Panc1 (cell line): ENCODE measurements around the gene ANK3. TPM values are rescaled to one million over a fixed set of nuclear protein-coding genes. Genes with fewer than 3 reads are reported as not detected.

Experiments
- ATAC-seq: fragments of 200-7000 bp; cut with Tn5 transposase; 2 replicates; pipeline ENCODE4 v1.9.1; 2020; ENCODE audit warnings: mild to moderate bottlenecking, moderate library complexity
- BruUV-seq: library from RNA; stranded (reverse); fragments of 400-500 nt; replicated peaks from 2 replicates; lab custom pipeline; 2021; lab: Mats Ljungman, UMichigan
- CTCF ChIA-PET: fragments of 300-600 bp; sonication (Branson Sonifier 250); formaldehyde crosslinking; loops from one replicate; lab custom pipeline; 2022; ENCODE audit warnings: antibody characterized with exemption; lab: Charles Lee
- POLR2A ChIA-PET: fragments of 300-600 bp; sonication (Branson Sonifier 250); formaldehyde crosslinking; loops from one replicate; lab custom pipeline; 2022; ENCODE audit warnings: antibody characterized with exemption; lab: Charles Lee
- DNase-seq: peaks from one replicate; pipeline ENCODE4 v3.0.0-alpha.2; 2010; ENCODE audit warnings: low read depth, low spot score
- H3K27ac ChIP-seq: 2 replicates; pipeline ENCODE4 v1.5.1; 2011; ENCODE audit warnings: mild to moderate bottlenecking, low read length, inconsistent platforms
- H3K27me3 ChIP-seq: fragments of 200-500 bp; sonication (Bioruptor generic); 2 replicates; pipeline ENCODE4 v1.6.0; 2014; ENCODE audit warnings: low read length, inconsistent platforms; ENCODE audit not compliant: control insufficient read depth, insufficient read depth
- H3K36me3 ChIP-seq: fragments of 200-500 bp; sonication (Bioruptor generic); 2 replicates; pipeline ENCODE4 v1.5.1; 2014; ENCODE audit warnings: inconsistent platforms, mild to moderate bottlenecking, low read length, moderate library complexity; ENCODE audit not compliant: control insufficient read depth, insufficient read depth
- H3K4me1 ChIP-seq: 2 replicates; pipeline ENCODE4 v1.5.1; 2011; ENCODE audit warnings: inconsistent platforms, mild to moderate bottlenecking, low read length, moderate library complexity; ENCODE audit not compliant: control insufficient read depth, insufficient read depth
- H3K4me3 ChIP-seq, 2 experiments: 2 replicates each; pipeline ENCODE4 v1.5.1; 2011 to 2012; ENCODE audit warnings: low read depth in 2 of 2, low read length in 2 of 2, mild to moderate bottlenecking in 2 of 2, inconsistent platforms in 1 of 2, moderate library complexity in 1 of 2
- H3K9me3 ChIP-seq: fragments of 200-500 bp; sonication (Bioruptor generic); 2 replicates; pipeline ENCODE4 v1.5.1; 2014; ENCODE audit warnings: low read depth, mild to moderate bottlenecking, inconsistent platforms, low read length, moderate library complexity; ENCODE audit not compliant: control insufficient read depth, insufficient read depth
- POLR2AphosphoS5 ChIP-seq: IDR thresholded peaks from 2 replicates; pipeline ENCODE4 v1.6.1; 2012; ENCODE audit warnings: mild to moderate bottlenecking, low read depth, low read length, moderate library complexity
- REST ChIP-seq, 2 experiments: IDR thresholded peaks; 2 replicates each; pipeline ENCODE4 v1.6.1; 2011 to 2012; ENCODE audit warnings: low read depth in 2 of 2, control low read depth in 1 of 2, low read length in 1 of 2, mild to moderate bottlenecking in 1 of 2, moderate library complexity in 1 of 2; ENCODE audit not compliant: insufficient read depth in 1 of 2
- SIN3A ChIP-seq: IDR thresholded peaks from 2 replicates; pipeline ENCODE4 v1.6.1; 2012; ENCODE audit warnings: low read depth, mild to moderate bottlenecking, low read length, moderate library complexity, borderline replicate concordance; ENCODE audit not compliant: insufficient read depth
- TCF7L2 ChIP-seq: IDR thresholded peaks from 2 replicates; pipeline ENCODE4 v1.6.1; 2011; ENCODE audit warnings: mild to moderate bottlenecking, low read depth, low read length, inconsistent platforms
- in situ Hi-C: cut with HindIII; loops from 2 replicates; pipeline ENCODE4 v1.10.0; 2016; ENCODE audit warnings: low sequenced_read_pairs, low pct_unique_long_range_greater_than_20kb
- intact Hi-C: fragments of 100-400 bp; cut with micrococcal nuclease; formaldehyde crosslinking; loops from one replicate; pipeline ENCODE4 v1.10.0; 2022; ENCODE audit not compliant: unreplicated experiment
- total RNA-seq: library from RNA; stranded (reverse); gene quantifications from one replicate; pipeline ENCODE4 v1.2.1, GENCODE V29; 2021; ENCODE audit not compliant: unreplicated experiment
- TF ChIP-seq, protein P1 (sequence below): fragments of 450-650 bp; IDR thresholded peaks from 2 replicates; pipeline ENCODE4 v1.5.1; 2017; ENCODE audit warnings: mild to moderate bottlenecking

ANK3 gene
- total RNA-seq, 1 experiment from 2014 or later = 2.5 TPM

DNA sequence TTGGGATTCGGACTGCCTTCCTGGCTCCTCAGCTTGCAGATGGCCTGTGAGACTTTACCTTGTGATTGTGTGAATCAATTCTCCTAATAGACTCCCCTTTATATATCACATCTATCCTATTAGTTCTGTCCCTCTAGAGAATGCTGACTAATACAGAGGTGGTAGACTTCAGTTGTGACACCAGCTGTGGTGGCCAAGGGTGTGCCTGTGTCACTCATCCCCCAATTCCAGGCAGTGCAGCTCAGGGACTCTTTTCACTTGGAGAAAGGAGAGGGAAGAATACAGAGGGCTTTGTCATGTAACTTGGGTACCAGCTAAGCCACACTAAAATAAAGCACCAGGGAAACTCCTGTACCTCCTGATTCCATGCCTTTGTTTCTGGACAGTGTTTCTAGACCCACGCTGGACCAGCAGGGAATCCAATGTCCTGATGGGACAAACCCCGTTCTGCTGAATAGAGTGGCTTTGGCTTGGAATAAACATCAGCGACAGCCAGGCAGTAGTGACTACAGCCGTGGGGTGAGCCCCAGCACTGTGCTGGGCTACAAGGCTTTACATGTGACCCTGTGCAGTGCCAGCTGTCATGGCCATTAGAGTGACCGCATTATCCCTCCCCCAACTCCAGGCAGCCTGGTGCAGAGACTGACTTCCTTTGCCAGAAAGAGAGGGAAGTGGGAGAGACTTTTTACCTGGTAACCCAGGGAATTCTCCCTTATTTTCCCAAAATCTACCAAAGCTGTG lies 233.6 kb downstream of the ANK3 start:
- TF ChIP-seq, protein P1, sequence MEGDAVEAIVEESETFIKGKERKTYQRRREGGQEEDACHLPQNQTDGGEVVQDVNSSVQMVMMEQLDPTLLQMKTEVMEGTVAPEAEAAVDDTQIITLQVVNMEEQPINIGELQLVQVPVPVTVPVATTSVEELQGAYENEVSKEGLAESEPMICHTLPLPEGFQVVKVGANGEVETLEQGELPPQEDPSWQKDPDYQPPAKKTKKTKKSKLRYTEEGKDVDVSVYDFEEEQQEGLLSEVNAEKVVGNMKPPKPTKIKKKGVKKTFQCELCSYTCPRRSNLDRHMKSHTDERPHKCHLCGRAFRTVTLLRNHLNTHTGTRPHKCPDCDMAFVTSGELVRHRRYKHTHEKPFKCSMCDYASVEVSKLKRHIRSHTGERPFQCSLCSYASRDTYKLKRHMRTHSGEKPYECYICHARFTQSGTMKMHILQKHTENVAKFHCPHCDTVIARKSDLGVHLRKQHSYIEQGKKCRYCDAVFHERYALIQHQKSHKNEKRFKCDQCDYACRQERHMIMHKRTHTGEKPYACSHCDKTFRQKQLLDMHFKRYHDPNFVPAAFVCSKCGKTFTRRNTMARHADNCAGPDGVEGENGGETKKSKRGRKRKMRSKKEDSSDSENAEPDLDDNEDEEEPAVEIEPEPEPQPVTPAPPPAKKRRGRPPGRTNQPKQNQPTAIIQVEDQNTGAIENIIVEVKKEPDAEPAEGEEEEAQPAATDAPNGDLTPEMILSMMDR = no peak
- TF ChIP-seq SIN3A (no peak), REST (IDR thresholded peaks at IDR 0.05; ENCODE audit: insufficient read depth in 1 of 2, low read depth in 2 of 2, low read length in 1 of 2) (no peak), POLR2AphosphoS5 (no peak), TCF7L2 (no peak)
- POLR2A ChIA-PET = interaction anchor here (0.6 kb wide), 1 partner anchor 1972 kb away, joined by 6 read pairs; no protein-coding TSS in a partner anchor
- DNase-seq (no peak), ATAC-seq (no peak)
- no TSS peak for BruUV-seq
- intact Hi-C loops = no loop called here
- H3K9me3 ChIP-seq = no peaks in the 10 kb centered on the region
- H3K27me3 ChIP-seq = no peaks in the 10 kb centered on the region
- H3K36me3 ChIP-seq = no peaks in the 10 kb centered on the region
- H3K4me3 ChIP-seq = no peak overlapping the region
- H3K4me1 ChIP-seq = no peaks in the 10 kb centered on the region
- CTCF ChIA-PET = no interaction called here
- no peak overlapping the region for H3K27ac ChIP-seq
- in situ Hi-C loops = no loop called here

GRCh38 chr10:60155099-60155877 lies 234.4 kb downstream of the ANK3 start:
- Histone ChIP-seq H3K4me1 (no peaks in the 10 kb centered on the region), H3K36me3 (no peaks in the 10 kb centered on the region), H3K27ac (no peak overlapping the region), H3K27me3 (no peaks in the 10 kb centered on the region), H3K9me3 (no peaks in the 10 kb centered on the region), H3K4me3 (no peak overlapping the region)
- ChIA-PET POLR2A (interaction anchor here (0.5 kb wide), 1 partner anchor 55 kb away, joined by 19 read pairs; no protein-coding TSS in a partner anchor), CTCF (no interaction called here)
- ATAC-seq (no peak), DNase-seq (no peak)
- BruUV-seq = no TSS peak
- in situ Hi-C loops = no loop called here
- intact Hi-C loops = no loop called here
- no peak for TF ChIP-seq POLR2AphosphoS5
- TF ChIP-seq REST (IDR thresholded peaks at IDR 0.05; ENCODE audit: insufficient read depth in 1 of 2, low read depth in 2 of 2, low read length in 1 of 2) = no peak
- TF ChIP-seq SIN3A = no peak
- TF ChIP-seq, protein P1 = no peak
- no peak for TF ChIP-seq TCF7L2
